Astrocyte of the spinal cord (primary cell): Measurements from ENCODE around the gene PDGFB.

Experiments used
- DNase-seq: peaks from one replicate; pipeline ENCODE4 v3.0.0; 2011; ENCODE audit warnings: low read depth, low spot score
- H3K4me3 ChIP-seq: 2 replicates; pipeline ENCODE4 v1.5.1; 2011; ENCODE audit warnings: low read depth, mild to moderate bottlenecking, low read length, moderate library complexity
- CTCF ChIP-seq: IDR thresholded peaks from 2 replicates; pipeline ENCODE4 v1.5.1; 2012; ENCODE audit warnings: low read depth, mild to moderate bottlenecking, low read length, inconsistent platforms
- in situ Hi-C: cut with HindIII; loops from 2 replicates; pipeline ENCODE4 v1.10.0; 2017; ENCODE audit warnings: low sequenced_read_pairs

The PDGFB gene

GRCh38 chr22:39254789-39255298 is 10.1 kb upstream of the PDGFB start:
- no peak overlapping the region for H3K4me3 ChIP-seq
- TF ChIP-seq CTCF = no peak
- in situ Hi-C loops = no loop called here
- peak; percentile 32 for DNase-seq

GRCh38 chr22:39254122-39254521 is 9.3 kb upstream of the PDGFB start:
- TF ChIP-seq CTCF = no peak
- DNase-seq = no peak
- in situ Hi-C loops = no loop called here
- no peak overlapping the region for H3K4me3 ChIP-seq

- H3K4me3 ChIP-seq = no peak overlapping the region
- DNase-seq = peak; percentile 86
- no peak for TF ChIP-seq CTCF
- in situ Hi-C loops = no loop called here
Measured at GRCh38 chr22:39253435-39254070, 8.8 kb upstream of the PDGFB start.

GRCh38 chr22:39252461-39253434 is 8.0 kb upstream of the PDGFB start:
- no peak overlapping the region for H3K4me3 ChIP-seq
- TF ChIP-seq CTCF = no peak
- no peak for DNase-seq
- in situ Hi-C loops = no loop called here

- peak; percentile 52 for DNase-seq
- TF ChIP-seq CTCF = no peak
- in situ Hi-C loops = no loop called here
- H3K4me3 ChIP-seq = no peak overlapping the region
Measured at GRCh38 chr22:39251762-39252460, 7.1 kb upstream of the PDGFB start.

GRCh38 chr22:39250838-39251237 is 6.1 kb upstream of the PDGFB start:
- no peak for DNase-seq
- TF ChIP-seq CTCF = no peak
- in situ Hi-C loops = no loop called here
- no peak overlapping the region for H3K4me3 ChIP-seq
